PFSK-1 (cell line): ENCODE measurements around the gene SPAG5.

Source experiments
- FOXP2 ChIP-seq: optimal IDR thresholded peaks from 2 replicates; pipeline ENCODE3; 2011; ENCODE audit warnings: borderline replicate concordance, control low read depth, inconsistent platforms; ENCODE audit not compliant: insufficient read depth; ENCODE audit errors: extremely low read length, extremely low read depth
- POLR2AphosphoS5 ChIP-seq: IDR thresholded peaks from 2 replicates; pipeline ENCODE4 v1.6.1; 2012; ENCODE audit warnings: low read depth, mild to moderate bottlenecking, control low read depth, low read length, moderate library complexity
- SIN3A ChIP-seq: IDR thresholded peaks from 2 replicates; pipeline ENCODE4 v1.6.1; 2012; ENCODE audit warnings: mild to moderate bottlenecking, low read length, moderate library complexity, borderline replicate concordance; ENCODE audit not compliant: insufficient read depth
- TAF1 ChIP-seq: IDR thresholded peaks from 2 replicates; pipeline ENCODE4 v1.6.1; 2012; ENCODE audit warnings: low read length, control low read depth, borderline replicate concordance; ENCODE audit not compliant: insufficient read depth
- TF ChIP-seq, protein P1 (sequence below), 2 experiments: IDR thresholded peaks; 2 replicates each; pipeline versions ENCODE4 v1.6.1 to v1.8.0; 2011 to 2012; ENCODE audit warnings: low read depth in 2 of 2, low read length in 2 of 2, control low read depth in 1 of 2, inconsistent platforms in 1 of 2, mild to moderate bottlenecking in 1 of 2, moderate library complexity in 1 of 2; ENCODE audit not compliant: insufficient read depth in 1 of 2

SPAG5 gene

GRCh38 chr17:28532050-28532960, 66.5 kb downstream of the SPAG5 start:
- TF ChIP-seq TAF1 (no peak), POLR2AphosphoS5 (no peak), FOXP2 (no peak), SIN3A (no peak)
- TF ChIP-seq, protein P1, sequence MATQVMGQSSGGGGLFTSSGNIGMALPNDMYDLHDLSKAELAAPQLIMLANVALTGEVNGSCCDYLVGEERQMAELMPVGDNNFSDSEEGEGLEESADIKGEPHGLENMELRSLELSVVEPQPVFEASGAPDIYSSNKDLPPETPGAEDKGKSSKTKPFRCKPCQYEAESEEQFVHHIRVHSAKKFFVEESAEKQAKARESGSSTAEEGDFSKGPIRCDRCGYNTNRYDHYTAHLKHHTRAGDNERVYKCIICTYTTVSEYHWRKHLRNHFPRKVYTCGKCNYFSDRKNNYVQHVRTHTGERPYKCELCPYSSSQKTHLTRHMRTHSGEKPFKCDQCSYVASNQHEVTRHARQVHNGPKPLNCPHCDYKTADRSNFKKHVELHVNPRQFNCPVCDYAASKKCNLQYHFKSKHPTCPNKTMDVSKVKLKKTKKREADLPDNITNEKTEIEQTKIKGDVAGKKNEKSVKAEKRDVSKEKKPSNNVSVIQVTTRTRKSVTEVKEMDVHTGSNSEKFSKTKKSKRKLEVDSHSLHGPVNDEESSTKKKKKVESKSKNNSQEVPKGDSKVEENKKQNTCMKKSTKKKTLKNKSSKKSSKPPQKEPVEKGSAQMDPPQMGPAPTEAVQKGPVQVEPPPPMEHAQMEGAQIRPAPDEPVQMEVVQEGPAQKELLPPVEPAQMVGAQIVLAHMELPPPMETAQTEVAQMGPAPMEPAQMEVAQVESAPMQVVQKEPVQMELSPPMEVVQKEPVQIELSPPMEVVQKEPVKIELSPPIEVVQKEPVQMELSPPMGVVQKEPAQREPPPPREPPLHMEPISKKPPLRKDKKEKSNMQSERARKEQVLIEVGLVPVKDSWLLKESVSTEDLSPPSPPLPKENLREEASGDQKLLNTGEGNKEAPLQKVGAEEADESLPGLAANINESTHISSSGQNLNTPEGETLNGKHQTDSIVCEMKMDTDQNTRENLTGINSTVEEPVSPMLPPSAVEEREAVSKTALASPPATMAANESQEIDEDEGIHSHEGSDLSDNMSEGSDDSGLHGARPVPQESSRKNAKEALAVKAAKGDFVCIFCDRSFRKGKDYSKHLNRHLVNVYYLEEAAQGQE (IDR thresholded peaks at IDR 0.05; ENCODE audit: insufficient read depth in 1 of 2, low read depth in 2 of 2, low read length in 2 of 2): no peak

- TF ChIP-seq SIN3A (no peak), POLR2AphosphoS5 (no peak), FOXP2 (no peak), TAF1 (no peak)
- TF ChIP-seq, protein P1 (IDR thresholded peaks at IDR 0.05; ENCODE audit: insufficient read depth in 1 of 2, low read depth in 2 of 2, low read length in 2 of 2): no peak
These were observed 67.9 kb downstream of the SPAG5 start for GRCh38 chr17:28530926-28531325.

GRCh38 chr17:28530250-28530649, 68.6 kb downstream of the SPAG5 start:
- TF ChIP-seq, protein P1 (IDR thresholded peaks at IDR 0.05; ENCODE audit: insufficient read depth in 1 of 2, low read depth in 2 of 2, low read length in 2 of 2): no peak
- no peak for TF ChIP-seq FOXP2
- no peak for TF ChIP-seq TAF1
- TF ChIP-seq SIN3A: no peak
- TF ChIP-seq POLR2AphosphoS5: no peak

- TF ChIP-seq TAF1: no peak
- TF ChIP-seq SIN3A: no peak
- no peak for TF ChIP-seq FOXP2
- no peak for TF ChIP-seq POLR2AphosphoS5
- TF ChIP-seq, protein P1 (IDR thresholded peaks at IDR 0.05; ENCODE audit: insufficient read depth in 1 of 2, low read depth in 2 of 2, low read length in 2 of 2): no peak
These were observed 69.8 kb downstream of the SPAG5 start for GRCh38 chr17:28529013-28529400.
